Measurements from ENCODE around the gene ZGPAT. TPM values are rescaled to one million over a fixed set of nuclear protein-coding genes. Genes with fewer than 3 reads are reported as not detected.
A peak's percentile ranks its signal among the peaks of the same experiment; 100 is the strongest.

ZGPAT gene
- total RNA-seq, 6 experiments from 2014 or later = 18.7 to 68.9 (median 31.9) TPM

DNA sequence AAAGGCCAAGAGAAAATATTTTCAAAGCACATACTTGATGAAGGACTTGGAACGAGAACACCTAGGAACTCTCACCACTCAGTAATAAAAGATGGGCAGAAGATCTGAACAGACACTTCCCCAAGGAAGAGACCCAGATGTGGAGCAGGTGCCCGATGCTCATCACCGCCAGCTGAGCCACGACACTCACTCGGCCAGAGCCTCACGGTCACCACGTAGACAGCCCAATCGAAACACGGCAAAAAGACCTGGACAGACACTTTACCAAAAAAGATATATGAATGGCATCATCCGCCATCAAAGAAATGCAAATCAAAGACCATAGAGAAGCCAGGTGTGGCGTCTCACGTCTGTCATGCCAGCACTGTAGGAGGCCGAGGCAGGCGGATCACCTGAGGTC is 73.3 kb downstream of the ZGPAT start:
- no peak for TF ChIP-seq POLR2A (IDR thresholded peaks at IDR 0.05)
- TF ChIP-seq, protein P1, sequence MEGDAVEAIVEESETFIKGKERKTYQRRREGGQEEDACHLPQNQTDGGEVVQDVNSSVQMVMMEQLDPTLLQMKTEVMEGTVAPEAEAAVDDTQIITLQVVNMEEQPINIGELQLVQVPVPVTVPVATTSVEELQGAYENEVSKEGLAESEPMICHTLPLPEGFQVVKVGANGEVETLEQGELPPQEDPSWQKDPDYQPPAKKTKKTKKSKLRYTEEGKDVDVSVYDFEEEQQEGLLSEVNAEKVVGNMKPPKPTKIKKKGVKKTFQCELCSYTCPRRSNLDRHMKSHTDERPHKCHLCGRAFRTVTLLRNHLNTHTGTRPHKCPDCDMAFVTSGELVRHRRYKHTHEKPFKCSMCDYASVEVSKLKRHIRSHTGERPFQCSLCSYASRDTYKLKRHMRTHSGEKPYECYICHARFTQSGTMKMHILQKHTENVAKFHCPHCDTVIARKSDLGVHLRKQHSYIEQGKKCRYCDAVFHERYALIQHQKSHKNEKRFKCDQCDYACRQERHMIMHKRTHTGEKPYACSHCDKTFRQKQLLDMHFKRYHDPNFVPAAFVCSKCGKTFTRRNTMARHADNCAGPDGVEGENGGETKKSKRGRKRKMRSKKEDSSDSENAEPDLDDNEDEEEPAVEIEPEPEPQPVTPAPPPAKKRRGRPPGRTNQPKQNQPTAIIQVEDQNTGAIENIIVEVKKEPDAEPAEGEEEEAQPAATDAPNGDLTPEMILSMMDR (IDR thresholded peaks at IDR 0.05) = no peak
- Histone ChIP-seq H3K36me3 (no peaks in the 10 kb centered on the region), H3K27me3 (no peaks in the 10 kb centered on the region), H3K4me3 (no peak overlapping the region), H3K27ac (no peak overlapping the region), H3K4me1 (no peaks in the 10 kb centered on the region), H3K9me3 (no peaks in the 10 kb centered on the region)
- 80% methylated on average over 12 of the region's 14 CpGs for WGBS (ENCODE audit: insufficient coverage, low coverage, low lambda C conversion rate, missing lambda C conversion rate)
- ATAC-seq (no peak), DNase-seq (no peak)
- intact Hi-C loops (cut with DNase I) = no loop called here

GRCh38 chr20:63782051-63782471 is 74.2 kb downstream of the ZGPAT start:
- H3K27ac ChIP-seq = no peak overlapping the region
- ATAC-seq (peak in 1 of 4 donors; percentile 27), DNase-seq (no peak)
- 54% methylated on average over 6 of the region's 18 CpGs for WGBS (ENCODE audit: insufficient coverage, low coverage, low lambda C conversion rate, missing lambda C conversion rate)
- intact Hi-C loops (cut with DNase I) = no loop called here
- H3K36me3 ChIP-seq = no peaks in the 10 kb centered on the region
- H3K4me3 ChIP-seq = no peak overlapping the region
- no peaks in the 10 kb centered on the region for H3K4me1 ChIP-seq
- H3K27me3 ChIP-seq = no peaks in the 10 kb centered on the region
- H3K9me3 ChIP-seq = no peaks in the 10 kb centered on the region
- TF ChIP-seq, protein P1 (IDR thresholded peaks at IDR 0.05) = no peak
- no peak for TF ChIP-seq POLR2A (IDR thresholded peaks at IDR 0.05)

GRCh38 chr20:63782521-63782971 is 74.7 kb downstream of the ZGPAT start:
- DNase-seq = no peak
- intact Hi-C loops (cut with DNase I) = no loop called here
- WGBS (ENCODE audit: insufficient coverage, low coverage, low lambda C conversion rate, missing lambda C conversion rate) = 80% methylated on average over 4 of the region's 12 CpGs
- Histone ChIP-seq H3K4me3 (no peak overlapping the region), H3K9me3 (no peaks in the 10 kb centered on the region), H3K27me3 (no peaks in the 10 kb centered on the region), H3K36me3 (no peaks in the 10 kb centered on the region), H3K4me1 (no peaks in the 10 kb centered on the region), H3K27ac (no peak overlapping the region)
- TF ChIP-seq POLR2A (IDR thresholded peaks at IDR 0.05) = no peak
- TF ChIP-seq, protein P1 (IDR thresholded peaks at IDR 0.05) = no peak
- ATAC-seq = no peak

GRCh38 chr20:63783970-63784369 is 76.1 kb downstream of the ZGPAT start:
- no peak overlapping the region for H3K4me3 ChIP-seq
- TF ChIP-seq, protein P1 (IDR thresholded peaks at IDR 0.05) = no peak
- TF ChIP-seq POLR2A (IDR thresholded peaks at IDR 0.05) = no peak
- DNase-seq = no peak
- intact Hi-C loops (cut with DNase I) = no loop called here
- H3K4me1 ChIP-seq = no peaks in the 10 kb centered on the region
- WGBS (ENCODE audit: insufficient coverage, low coverage, low lambda C conversion rate, missing lambda C conversion rate) = no CpG with 5 or more reads among the region's 16 CpGs
- no peak for ATAC-seq
- no peak overlapping the region for H3K27ac ChIP-seq
- no peaks in the 10 kb centered on the region for H3K36me3 ChIP-seq
- H3K9me3 ChIP-seq = no peaks in the 10 kb centered on the region
- H3K27me3 ChIP-seq = no peaks in the 10 kb centered on the region

DNA sequence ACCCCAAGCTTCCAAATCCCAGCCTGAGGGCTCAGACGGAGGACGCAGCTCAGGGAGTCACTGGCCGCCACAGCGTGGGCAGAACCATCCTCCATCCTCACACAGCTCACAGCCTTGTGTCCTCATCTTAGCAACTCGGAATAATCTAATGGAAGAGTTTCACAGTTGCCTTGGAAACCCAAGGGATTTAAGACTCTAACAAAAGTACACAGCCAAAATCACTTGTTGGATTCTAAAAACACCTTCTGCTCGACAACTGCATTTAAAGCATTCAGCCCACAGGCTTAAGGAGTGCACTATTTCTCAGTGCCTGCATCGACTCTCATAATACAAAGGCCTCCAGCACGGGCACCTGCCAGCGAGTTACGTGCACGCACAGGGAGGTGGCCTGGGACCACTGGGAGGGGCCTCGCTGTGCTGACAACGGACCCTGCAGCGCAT is 77.9 kb downstream of the ZGPAT start:
- 44% methylated on average over 10 of the region's 14 CpGs for WGBS (ENCODE audit: insufficient coverage, low coverage, low lambda C conversion rate, missing lambda C conversion rate)
- H3K27ac ChIP-seq = no peak overlapping the region
- H3K27me3 ChIP-seq = no peaks in the 10 kb centered on the region
- no peak for TF ChIP-seq POLR2A (IDR thresholded peaks at IDR 0.05)
- ATAC-seq (no peak), DNase-seq (no peak)
- peaks cover 0 to 5% (median 0%) of the 10 kb centered on the region in 4 donors for H3K4me1 ChIP-seq
- H3K4me3 ChIP-seq = no peak overlapping the region
- no peaks in the 10 kb centered on the region for H3K9me3 ChIP-seq
- H3K36me3 ChIP-seq = no peaks in the 10 kb centered on the region
- intact Hi-C loops (cut with DNase I) = no loop called here

Small RNA genes within 50 kb of the gene (small RNA-seq; reads per million reads assigned to genes)
- gene LIME1 (0 to 0.48 reads per million in 2 experiments), gene TNFRSF6B (0 reads per million in 2 experiments)

Other genes with a start within 250 kb of the ZGPAT start
- not detected for gene KCNQ2, start 235.4 kb upstream of the ZGPAT start, total RNA-seq
- 100 to 1,000 TPM in 2 of 6 experiments, 1 to 10 TPM in 1, under 1 TPM in 3; 0.22 to 153 (median 1.0) TPM for gene EEF1A2, start 209.0 kb upstream of the ZGPAT start, total RNA-seq
- 10 to 100 TPM; 50.2 to 99.4 (median 76.7) TPM for gene PPDPF, start 187.3 kb upstream of the ZGPAT start, total RNA-seq
- gene PTK6, start 170.7 kb upstream of the ZGPAT start, total RNA-seq = 10 to 100 TPM in 1 of 6 experiments, 1 to 10 TPM in 3, under 1 TPM in 2; 0.78 to 11.0 (median 3.6) TPM
- gene SRMS, start 160.3 kb upstream of the ZGPAT start, total RNA-seq = not detected
- not detected for gene FNDC11, start 153.9 kb upstream of the ZGPAT start, total RNA-seq
- 10 to 100 TPM; 14.8 to 30.3 (median 24.1) TPM for gene HELZ2, start 133.8 kb upstream of the ZGPAT start, total RNA-seq
- gene GMEB2, start 80.9 kb upstream of the ZGPAT start, total RNA-seq = 1 to 10 TPM; 3.2 to 7.0 (median 5.1) TPM
- gene STMN3, start 54.6 kb upstream of the ZGPAT start, total RNA-seq = 1 to 10 TPM in 1 of 6 experiments, under 1 TPM in 5; 0.43 to 1.6 (median 0.77) TPM
- gene RTEL1, start 49.7 kb upstream of the ZGPAT start, total RNA-seq = 10 to 100 TPM in 5 of 6 experiments, 1 to 10 TPM in 1; 9.6 to 16.3 (median 12.4) TPM
- gene TNFRSF6B, start 11.4 kb upstream of the ZGPAT start, total RNA-seq = 1 to 10 TPM in 1 of 6 experiments, under 1 TPM in 2, not detected in 3; 0.56 to 1.0 (median 0.62) TPM
- gene ARFRP1, start 63 bp upstream of the ZGPAT start, total RNA-seq = 10 to 100 TPM; 16.0 to 22.2 (median 20.2) TPM
- 100 to 1,000 TPM in 2 of 6 experiments, 10 to 100 TPM in 4; 37.0 to 118 (median 65.5) TPM for gene LIME1, start 28.6 kb downstream of the ZGPAT start, total RNA-seq
- gene SLC2A4RG, start 31.7 kb downstream of the ZGPAT start, total RNA-seq = 100 to 1,000 TPM in 2 of 6 experiments, 10 to 100 TPM in 4; 36.0 to 180 (median 73.8) TPM
- 1 to 10 TPM; 1.2 to 4.2 (median 2.4) TPM for gene ZBTB46, start 123.2 kb downstream of the ZGPAT start, total RNA-seq
- not detected for gene ABHD16B, start 153.5 kb downstream of the ZGPAT start, total RNA-seq
- 10 to 100 TPM; 20.1 to 46.8 (median 30.5) TPM for gene TPD52L2, start 157.2 kb downstream of the ZGPAT start, total RNA-seq
- 10 to 100 TPM; 10.7 to 26.0 (median 15.1) TPM for gene DNAJC5, start 187.1 kb downstream of the ZGPAT start, total RNA-seq
- gene UCKL1, start 248.4 kb downstream of the ZGPAT start, total RNA-seq = 10 to 100 TPM; 13.1 to 28.5 (median 16.9) TPM

Data from right lobe of liver (tissue), 6 donors.